Measurements from ENCODE around the gene POLR1A.
A peak's percentile ranks its signal among the peaks of the same experiment; 100 is the strongest.

The POLR1A gene

DNA sequence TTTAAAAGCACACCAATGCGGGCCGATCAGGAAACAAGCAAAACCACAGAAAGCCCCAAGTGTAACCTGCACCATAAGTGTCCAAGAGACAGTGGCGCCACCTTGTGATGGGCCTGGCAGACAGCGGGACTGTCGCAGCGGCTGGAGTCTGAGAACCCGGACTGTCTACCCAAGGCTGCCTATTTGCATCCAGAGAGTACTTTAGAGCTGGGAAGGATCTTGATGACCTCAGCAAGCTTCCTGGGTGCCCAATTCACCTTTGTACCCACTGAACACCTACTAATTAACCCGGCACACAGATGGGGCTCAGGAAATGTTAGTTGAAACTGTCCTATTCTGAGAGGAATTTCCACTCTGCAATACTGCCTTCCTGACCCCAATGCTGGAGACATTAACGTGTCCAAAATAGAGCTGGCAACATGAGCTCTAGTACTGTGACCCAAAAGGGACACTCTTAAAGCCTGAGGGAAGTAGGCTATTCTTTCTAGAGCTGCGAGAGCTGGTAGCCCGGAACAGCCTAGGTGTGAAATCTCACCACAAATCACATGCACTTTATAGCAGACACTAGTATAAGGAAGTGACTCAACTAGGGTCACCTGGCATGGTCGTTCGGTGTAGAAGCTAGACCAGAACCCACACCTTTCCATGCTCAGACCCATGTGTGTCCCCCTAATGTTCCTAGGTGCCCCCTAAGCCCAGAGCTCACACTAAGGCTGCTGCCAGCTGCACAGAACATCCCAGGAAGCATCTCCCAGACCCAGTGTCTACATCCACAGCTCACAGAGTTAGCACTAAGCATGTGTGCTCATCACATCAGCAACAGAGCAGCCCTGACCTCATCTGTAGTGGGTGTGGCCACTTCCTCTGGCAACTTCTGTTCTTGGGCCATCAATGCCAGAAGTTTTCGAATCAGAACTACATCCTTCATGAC, 25.4 kb downstream of the POLR1A start:
- TF ChIP-seq, protein P1, sequence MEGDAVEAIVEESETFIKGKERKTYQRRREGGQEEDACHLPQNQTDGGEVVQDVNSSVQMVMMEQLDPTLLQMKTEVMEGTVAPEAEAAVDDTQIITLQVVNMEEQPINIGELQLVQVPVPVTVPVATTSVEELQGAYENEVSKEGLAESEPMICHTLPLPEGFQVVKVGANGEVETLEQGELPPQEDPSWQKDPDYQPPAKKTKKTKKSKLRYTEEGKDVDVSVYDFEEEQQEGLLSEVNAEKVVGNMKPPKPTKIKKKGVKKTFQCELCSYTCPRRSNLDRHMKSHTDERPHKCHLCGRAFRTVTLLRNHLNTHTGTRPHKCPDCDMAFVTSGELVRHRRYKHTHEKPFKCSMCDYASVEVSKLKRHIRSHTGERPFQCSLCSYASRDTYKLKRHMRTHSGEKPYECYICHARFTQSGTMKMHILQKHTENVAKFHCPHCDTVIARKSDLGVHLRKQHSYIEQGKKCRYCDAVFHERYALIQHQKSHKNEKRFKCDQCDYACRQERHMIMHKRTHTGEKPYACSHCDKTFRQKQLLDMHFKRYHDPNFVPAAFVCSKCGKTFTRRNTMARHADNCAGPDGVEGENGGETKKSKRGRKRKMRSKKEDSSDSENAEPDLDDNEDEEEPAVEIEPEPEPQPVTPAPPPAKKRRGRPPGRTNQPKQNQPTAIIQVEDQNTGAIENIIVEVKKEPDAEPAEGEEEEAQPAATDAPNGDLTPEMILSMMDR (IDR thresholded peaks at IDR 0.05; ENCODE audit: control insufficient read depth, insufficient read depth, low read depth, low read length, missing control alignments): peak; percentile 93
- DNase-seq (ENCODE audit: low read depth): no peak
- H3K4me3 ChIP-seq (ENCODE audit: control insufficient read depth, low read depth, low read length): no peak overlapping the region

DNA sequence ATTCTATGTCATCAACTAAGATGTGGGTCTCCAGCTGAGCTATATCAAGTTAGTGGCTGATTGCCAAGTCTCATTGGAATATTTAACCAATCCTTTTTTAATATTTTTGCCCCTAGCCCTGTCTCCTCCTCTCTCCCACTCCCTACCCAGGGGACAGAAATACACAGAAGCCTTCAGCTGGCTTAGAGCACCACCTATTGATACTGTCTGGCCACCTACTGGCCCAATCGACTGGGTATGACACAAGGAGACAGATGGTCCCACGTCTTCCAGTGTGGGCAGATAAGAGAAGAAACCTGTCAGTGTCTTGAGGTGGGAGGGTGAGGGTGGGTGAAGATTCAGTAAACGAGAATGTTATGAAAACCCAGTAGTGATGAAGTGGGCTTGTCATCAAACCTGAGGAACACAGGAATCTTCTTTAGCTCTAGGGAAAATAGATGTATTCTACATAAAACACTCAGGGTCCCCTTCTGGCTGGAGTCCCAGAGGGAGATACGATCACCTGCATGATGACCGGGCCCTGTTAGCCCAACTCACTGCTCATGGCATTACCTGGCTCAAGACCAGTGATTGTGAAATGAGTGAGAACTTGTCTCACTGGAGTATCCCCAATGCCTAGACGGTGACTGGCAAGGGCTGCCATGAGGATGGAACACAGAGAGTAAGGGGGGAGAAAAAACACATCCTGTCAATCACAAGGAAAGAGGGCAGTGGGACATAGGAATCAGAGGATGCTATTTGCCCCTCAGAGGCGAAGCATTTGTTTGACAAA, 26.7 kb downstream of the POLR1A start:
- TF ChIP-seq, protein P1 (IDR thresholded peaks at IDR 0.05; ENCODE audit: control insufficient read depth, insufficient read depth, low read depth, low read length, missing control alignments): peak; percentile 78
- DNase-seq (ENCODE audit: low read depth): no peak
- no peak overlapping the region for H3K4me3 ChIP-seq (ENCODE audit: control insufficient read depth, low read depth, low read length)

DNA sequence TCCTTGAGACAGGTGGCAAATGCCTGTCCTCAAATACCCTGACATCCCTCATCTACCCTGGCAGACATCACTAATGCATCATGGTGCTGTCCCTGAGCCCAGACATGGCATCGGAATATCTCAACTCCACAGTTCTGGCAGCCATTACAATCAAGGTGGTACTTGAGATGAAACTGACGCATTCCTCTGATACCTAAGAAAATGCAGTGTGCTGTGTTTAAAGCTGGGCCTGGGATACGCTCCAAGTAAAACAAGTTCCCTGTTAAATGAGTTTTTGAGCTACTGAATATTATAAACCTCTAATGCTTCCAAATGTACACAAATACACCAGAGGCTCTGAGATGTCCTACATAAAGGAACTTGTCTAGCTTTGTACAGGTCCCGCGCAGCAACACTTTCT, 29.8 kb downstream of the POLR1A start:
- TF ChIP-seq, protein P1 (IDR thresholded peaks at IDR 0.05; ENCODE audit: control insufficient read depth, insufficient read depth, low read depth, low read length, missing control alignments): no peak
- DNase-seq (ENCODE audit: low read depth): no peak
- no peak overlapping the region for H3K4me3 ChIP-seq (ENCODE audit: control insufficient read depth, low read depth, low read length)

DNA sequence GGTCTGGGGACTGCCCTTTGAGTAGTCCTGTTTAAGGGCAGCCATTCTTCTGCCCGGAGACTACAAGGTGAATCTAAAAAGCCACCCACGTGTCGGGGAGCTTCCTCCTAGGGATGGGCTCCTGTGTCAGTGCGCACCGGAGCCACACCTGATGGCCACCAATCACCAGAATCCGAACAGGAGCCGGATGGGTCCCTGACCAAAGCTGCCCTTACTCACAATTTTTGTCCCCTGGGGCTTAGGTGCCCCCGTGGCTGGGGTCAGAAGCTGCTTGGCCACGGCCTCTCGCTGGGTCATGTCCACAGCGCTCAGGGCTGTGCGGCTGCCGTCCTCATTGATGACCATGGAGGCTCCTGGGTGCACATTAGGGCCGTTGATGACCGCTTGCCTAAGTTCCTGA, 30.9 kb downstream of the POLR1A start:
- TF ChIP-seq, protein P1 (IDR thresholded peaks at IDR 0.05; ENCODE audit: control insufficient read depth, insufficient read depth, low read depth, low read length, missing control alignments): no peak
- no peak overlapping the region for H3K4me3 ChIP-seq (ENCODE audit: control insufficient read depth, low read depth, low read length)
- no peak for DNase-seq (ENCODE audit: low read depth)

DNA sequence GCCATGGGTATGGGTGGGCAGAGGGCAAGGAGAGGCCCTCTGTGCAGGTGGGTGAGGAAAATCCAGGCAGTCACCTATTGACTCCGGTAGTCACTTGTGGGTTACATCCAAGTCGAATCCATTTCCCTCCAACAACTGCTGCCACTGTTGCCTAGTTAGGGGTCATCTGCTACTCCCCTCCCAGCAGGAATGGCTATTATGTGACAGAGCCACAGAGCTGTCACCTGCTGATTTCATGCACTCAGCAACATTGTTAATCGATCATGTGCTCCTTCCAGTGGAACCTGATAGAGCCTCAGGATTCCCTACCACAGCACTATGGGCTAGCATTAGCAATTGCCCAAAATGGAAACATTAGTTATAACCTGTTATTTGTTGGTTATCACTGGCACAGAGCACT, 31.4 kb downstream of the POLR1A start:
- TF ChIP-seq, protein P1 (IDR thresholded peaks at IDR 0.05; ENCODE audit: control insufficient read depth, insufficient read depth, low read depth, low read length, missing control alignments): no peak
- H3K4me3 ChIP-seq (ENCODE audit: control insufficient read depth, low read depth, low read length): no peak overlapping the region
- DNase-seq (ENCODE audit: low read depth): no peak

DNA sequence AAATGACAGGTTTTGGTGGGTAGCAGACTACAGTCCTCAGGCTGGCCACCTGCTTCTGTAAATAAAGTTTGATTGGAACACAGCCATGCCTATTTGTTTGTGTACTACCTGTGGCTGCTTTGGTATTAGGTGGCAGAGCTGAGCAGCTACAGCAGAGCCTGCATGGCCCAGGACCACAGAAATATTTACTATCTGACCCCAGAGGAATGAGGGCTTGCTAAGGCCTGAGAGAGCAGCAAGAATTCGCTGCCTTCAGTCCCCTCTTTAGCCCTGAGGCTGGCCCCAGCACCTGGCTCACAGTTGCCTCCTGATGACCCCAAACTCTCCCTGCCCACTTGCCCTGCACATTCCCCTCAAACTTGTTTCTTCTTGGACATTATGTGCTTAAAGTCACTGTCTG, 32.5 kb downstream of the POLR1A start:
- H3K4me3 ChIP-seq (ENCODE audit: control insufficient read depth, low read depth, low read length): no peak overlapping the region
- TF ChIP-seq, protein P1 (IDR thresholded peaks at IDR 0.05; ENCODE audit: control insufficient read depth, insufficient read depth, low read depth, low read length, missing control alignments): no peak
- no peak for DNase-seq (ENCODE audit: low read depth)

Data from AG09309 (cell line).